ENCODE measurements around the gene DUSP15. TPM values are rescaled to one million over a fixed set of nuclear protein-coding genes. Genes with fewer than 3 reads are reported as not detected.

The DUSP15 gene
- polyA plus RNA-seq, 4 donors, result 16.1 to 23.1 (median 19.2) TPM

- no peak for DNase-seq (ENCODE audit: low read depth in 4 of 4, low spot score in 3 of 4)
These were observed 8.8 kb downstream of the DUSP15 start for GRCh38 chr20:31861385-31862156.

DNA sequence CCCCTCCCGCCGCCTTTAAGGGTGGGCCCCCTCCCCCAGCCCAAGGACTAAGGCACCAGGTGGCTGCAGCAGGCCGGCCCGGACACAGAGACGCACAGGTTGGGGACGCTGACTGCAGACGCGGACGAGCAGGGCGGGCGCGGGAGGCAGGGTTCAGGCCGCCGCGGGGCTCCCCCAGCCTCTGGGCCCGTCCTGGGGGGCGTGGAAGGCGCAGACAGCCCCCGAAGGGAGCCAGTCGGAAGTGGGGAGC lies 9.3 kb downstream of the DUSP15 start:
- no peak for DNase-seq (ENCODE audit: low read depth in 4 of 4, low spot score in 3 of 4)

- no peak for DNase-seq (ENCODE audit: low read depth in 4 of 4, low spot score in 3 of 4)
These were observed 9.8 kb downstream of the DUSP15 start for GRCh38 chr20:31860390-31861134.

DNA sequence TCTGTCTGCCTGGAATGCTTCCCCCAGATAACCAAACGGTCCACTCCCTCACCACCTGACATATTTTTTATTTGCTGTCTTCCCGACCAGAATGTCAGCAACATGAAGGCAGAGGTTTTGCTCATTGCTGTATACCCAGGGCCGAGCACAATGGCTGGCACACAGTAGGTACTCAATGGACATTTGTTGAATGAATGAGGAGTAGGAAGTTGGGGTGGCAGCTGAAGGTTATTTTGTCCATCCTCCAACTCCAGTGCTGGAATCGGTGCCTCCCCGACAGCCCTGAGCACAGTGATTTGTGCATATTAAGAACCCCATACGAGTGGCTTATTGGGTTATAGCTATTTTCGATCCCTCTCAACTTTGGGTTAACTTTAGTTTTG lies 10.3 kb downstream of the DUSP15 start:
- no peak for DNase-seq (ENCODE audit: low read depth in 4 of 4, low spot score in 3 of 4)

DNA sequence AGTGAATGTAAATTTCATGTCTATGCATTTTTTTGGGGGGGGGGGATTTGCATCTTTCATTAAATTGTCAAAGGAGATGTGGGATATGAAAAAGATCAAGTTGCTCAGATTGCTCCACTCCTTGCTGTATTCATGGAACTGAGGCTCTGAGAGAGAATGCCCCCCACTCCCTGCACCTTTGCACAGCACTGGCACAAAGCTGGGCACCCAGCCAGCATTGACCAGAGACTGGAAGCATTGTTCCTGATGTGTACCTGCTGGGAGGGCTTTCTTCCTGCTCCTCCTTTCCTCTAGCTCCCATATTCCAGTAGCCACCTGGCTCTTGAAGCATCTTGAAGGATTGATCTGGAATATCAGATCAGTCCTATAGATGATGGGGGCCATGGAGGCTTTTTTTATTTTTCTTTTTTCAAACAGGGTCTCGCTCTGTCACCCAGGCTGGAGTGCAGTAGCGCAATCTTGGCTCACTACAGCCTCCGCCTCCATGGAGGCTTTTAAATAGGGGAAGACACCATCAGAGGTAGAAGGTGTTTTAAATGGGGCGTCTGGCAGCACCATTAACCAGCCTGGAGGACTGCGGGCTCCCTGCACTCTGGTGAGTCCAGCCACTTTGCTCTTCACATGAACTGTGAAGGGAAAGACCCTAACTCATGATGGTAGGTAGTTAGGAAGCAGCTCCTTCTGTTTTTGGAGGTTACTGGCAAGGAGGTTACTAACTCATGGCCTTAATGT lies 10.9 kb downstream of the DUSP15 start:
- no peak for DNase-seq (ENCODE audit: low read depth in 4 of 4, low spot score in 3 of 4)

GRCh38 chr20:31858760-31859083 lies 11.6 kb downstream of the DUSP15 start:
- DNase-seq (ENCODE audit: low read depth in 4 of 4, low spot score in 3 of 4), result no peak

DNA sequence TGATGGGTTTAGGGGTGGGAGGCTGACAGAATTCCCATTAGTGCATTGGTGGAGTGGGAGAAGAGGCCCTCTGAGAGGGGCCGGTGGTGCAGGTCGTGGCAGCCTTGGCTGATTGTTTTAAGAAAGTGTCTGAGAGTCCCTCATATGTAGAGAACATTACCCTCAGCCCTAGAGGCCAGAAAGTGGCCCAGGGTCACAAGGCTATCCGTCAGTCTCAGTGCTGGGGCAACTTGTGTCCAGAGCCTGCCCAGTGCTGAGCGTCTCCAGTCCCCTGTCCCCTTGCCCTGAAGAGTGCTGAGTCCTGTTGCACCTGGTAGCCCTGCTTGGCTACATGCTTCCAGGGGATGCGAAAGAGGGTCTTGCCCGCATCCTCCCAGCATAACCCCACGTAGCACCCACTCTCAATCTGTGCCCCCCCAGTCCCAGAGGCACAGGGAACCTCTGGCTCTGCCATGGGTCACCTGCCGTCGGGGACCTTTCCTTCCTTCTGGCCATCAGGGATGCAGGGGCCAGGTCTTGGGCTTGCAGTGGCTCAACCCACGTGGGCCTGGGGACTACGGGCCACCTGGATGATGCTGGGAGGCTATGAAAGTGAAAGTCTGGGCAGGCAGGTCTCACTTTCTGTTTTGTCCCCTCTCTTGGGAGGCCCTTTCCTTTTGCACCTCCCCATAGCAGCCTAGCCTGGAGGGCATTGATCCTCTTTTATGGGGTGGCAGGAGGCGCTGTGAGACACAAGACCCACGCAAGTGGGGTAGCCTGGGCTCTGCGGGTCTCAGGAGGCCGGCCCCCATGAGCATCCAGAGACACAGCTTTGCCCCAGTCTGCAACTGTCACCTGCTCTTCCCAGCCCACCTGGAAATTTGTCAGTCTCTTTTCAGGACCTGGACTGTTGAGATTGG lies 12.2 kb downstream of the DUSP15 start:
- DNase-seq (ENCODE audit: low read depth in 4 of 4, low spot score in 3 of 4), result no peak

DNA sequence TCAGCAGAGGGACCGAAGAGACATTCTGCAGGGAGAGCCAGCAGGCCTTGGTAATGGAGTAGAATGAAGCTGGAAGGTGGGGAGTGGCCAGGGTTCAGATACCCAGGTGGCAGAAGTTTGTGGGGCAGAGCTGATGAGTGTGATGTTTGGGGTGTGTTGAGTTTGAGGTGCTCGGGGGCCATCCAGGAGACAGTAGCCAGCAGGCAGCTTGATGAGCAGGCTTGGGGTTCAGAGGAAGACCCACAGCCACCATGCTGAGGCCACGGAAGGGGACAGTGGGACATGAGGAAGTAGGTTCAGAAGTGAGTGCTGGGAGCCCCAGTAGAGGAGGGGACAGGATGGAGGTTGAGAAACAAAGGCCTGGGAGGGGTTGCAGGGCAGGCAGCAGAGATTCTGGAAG lies 13.8 kb downstream of the DUSP15 start:
- DNase-seq (ENCODE audit: low read depth in 4 of 4, low spot score in 3 of 4), result no peak

- no peak for DNase-seq (ENCODE audit: low read depth in 4 of 4, low spot score in 3 of 4)
These were observed 16.8 kb downstream of the DUSP15 start for GRCh38 chr20:31853481-31853880.

DNA sequence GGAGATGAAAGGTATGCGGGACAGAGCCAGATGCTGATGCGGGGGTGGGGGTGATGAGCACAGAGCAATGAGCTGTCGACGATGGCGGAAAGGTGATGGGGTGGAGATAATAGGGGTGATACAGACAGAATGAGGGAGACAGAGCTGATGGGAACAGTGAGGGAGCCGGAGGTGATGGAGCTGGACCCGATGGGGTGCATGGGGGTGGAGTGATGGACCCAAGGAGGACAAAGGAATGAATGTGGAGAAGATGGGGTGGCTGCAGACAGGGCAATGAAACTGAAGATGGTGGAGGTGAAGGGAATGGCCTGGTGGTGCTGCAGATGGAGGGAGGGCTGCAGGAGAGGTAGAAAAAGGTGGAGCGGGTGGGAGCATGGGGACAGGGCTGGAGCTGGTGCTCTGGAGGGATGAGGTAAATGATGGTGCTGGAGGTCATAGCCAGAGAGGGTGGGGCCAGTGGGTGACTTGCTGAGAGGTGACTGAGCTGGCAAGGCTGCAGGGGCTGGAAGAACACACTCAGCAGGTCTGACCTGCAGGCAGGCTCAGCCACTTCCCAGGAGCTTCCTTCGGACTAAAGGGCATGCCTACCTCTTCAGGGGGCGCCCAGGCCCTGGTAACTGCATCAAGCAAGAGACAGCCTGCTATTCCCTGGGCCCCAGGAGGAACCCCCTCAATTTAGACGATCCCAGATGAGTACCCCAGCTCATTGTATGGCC lies 18.9 kb downstream of the DUSP15 start:
- DNase-seq (ENCODE audit: low read depth in 4 of 4, low spot score in 3 of 4), result no peak

DNA sequence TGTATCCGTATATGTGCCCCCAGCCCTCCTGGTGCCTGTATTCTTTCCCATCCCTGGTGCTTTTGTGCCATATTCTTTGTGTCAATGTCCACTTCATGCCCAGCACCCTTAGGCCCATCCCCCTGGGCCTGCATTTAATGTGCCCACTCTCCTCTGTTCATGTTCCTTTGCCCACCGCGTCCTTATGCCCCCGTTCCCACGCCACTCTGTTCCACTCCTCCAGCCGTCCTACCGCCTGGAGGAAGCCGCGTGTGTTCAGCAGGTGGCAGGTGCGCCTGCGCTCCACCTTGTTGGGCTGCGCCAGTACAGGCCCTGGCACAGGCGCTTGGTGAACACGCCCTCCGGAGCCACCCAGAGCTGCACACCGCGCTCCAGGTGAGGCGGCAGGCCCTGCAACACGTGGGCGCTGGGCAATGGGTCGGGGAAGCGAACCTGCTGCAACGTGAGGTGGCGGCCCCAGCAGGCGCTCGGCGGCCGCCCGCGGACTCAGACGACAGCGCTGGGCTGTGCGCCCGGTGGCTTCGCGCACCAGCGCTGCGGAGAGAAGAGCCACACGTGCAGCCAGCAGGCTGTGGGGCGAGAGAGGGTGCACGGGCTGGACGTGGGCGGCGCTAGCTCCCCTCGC lies 20.9 kb downstream of the DUSP15 start:
- no peak for DNase-seq (ENCODE audit: low read depth in 4 of 4, low spot score in 3 of 4)

DNA sequence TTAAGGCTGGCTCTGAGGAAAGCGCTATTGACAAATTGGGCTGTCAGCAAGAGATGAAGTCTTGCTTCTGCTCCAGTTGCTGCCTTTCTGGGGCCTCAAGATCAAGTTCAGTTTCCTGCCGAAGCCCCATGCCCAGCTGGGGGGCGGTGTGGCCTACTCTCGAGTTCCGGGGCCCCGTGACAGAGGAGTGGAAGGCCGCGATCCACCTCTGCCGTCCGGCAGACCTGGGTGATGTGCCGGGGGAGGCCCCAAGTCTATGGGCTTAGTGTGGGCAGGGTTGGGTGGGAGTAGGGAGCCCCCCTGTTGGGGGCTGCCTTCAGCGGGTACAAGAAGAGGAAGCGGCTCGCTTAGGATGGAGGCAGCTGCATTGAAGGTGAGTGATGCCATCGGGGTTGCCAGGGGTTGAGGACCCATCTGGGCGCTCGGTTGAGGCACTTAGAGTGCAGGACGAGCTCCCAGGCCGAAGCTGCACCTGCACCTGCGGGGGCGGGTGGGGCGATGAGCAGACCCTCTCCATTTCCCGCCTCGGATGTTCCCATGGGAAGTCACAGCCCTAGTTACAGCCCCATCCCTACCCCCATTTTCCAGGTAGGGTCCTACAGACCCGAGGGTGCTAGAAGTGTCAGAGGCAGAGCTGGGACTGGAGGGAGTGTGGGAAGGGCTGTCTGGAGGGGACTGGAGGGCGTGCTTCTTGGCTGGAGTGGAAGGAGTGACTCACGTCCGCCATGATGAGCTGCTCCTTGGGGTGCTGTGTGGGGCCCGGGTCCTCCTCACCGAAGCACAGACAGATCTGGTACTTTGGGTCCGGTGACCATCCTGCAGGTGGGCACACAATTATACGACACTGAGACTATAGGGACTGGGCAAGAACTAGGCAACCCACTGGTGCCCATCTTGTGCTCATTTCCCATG lies 22.0 kb downstream of the DUSP15 start:
- no peak for DNase-seq (ENCODE audit: low read depth in 4 of 4, low spot score in 3 of 4)

GRCh38 chr20:31846793-31847138 lies 23.6 kb downstream of the DUSP15 start:
- DNase-seq (ENCODE audit: low read depth in 4 of 4, low spot score in 3 of 4), result no peak

DNA sequence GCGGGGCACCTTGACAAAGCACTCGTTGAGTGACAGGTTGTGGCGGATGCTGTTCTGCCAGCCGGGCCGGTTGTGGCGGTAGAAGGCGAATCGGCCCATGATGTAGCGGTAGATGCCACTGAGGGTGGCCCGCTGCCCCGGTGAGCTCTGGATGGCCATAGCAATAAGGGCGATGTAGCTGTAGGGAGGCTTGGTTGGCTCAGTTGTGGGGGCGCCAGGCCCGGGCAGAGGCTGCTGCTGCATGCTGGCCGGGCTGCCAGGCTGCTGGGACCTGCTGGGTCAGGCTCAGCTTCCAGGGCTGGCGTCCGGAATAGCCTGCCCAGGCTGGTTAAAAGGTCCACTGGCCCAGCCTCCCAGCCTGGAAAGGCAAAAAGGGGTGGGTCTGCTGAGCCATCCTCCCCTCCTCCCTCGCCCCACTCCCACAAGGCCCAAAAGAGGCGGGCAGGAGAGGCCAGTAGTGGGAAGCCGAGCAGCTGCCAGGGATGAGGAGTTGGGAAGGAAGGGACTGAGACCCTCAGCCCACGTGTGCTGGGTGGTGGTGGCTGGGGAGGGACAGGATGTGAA lies 24.9 kb downstream of the DUSP15 start, which contains the start of gene FOXS1:
Gene FOXS1 (minus strand): TSS at position 305 of the 564 bp plus-strand sequence. CDS start 62 bp downstream, at position 243.
- DNase-seq (ENCODE audit: low read depth in 4 of 4, low spot score in 3 of 4), result peak in 1 of 4 donors; percentile 77

- no peak for DNase-seq (ENCODE audit: low read depth in 4 of 4, low spot score in 3 of 4)
These were observed 25.5 kb downstream of the DUSP15 start for GRCh38 chr20:31844737-31845299.

DNA sequence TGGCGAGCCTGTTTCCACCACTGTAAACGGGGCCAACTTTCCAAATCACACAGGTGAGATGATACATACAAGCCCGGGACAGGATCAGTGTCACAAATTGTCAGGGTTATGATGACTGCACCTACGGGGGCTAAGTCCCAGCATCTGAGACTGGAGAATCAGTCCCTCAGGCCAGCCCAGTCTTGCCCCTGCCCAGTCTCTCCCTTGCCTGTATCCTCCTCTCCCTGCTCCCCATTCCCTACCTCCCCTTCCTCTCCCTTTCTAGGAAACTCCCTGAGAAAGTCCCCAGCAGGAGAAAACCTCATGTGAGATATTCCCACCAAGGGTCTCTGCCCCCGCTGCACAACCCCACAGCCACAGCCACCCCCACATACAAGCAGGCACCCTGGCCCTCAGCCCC lies 26.4 kb downstream of the DUSP15 start:
- no peak for DNase-seq (ENCODE audit: low read depth in 4 of 4, low spot score in 3 of 4)

GRCh38 chr20:31843288-31843687 lies 27.0 kb downstream of the DUSP15 start:
- DNase-seq (ENCODE audit: low read depth in 4 of 4, low spot score in 3 of 4), result no peak
